Fibroblast of lung (primary cell): ENCODE results near the gene HELB. TPM values are rescaled to one million over a fixed set of nuclear protein-coding genes. Genes with fewer than 3 reads are reported as not detected.
A peak's percentile ranks its signal among the peaks of the same experiment; 100 is the strongest.

ENCODE experiments used
- DNase-seq, 2 donors: peaks; one replicate each; pipeline versions ENCODE4 v3.0.0 to v3.0.0-alpha.2; 2010; ENCODE audit warnings: low read depth in 2 of 2
- H2AFZ ChIP-seq: 2 replicates; pipeline ENCODE4 v1.5.1; 2012; ENCODE audit warnings: low read length, control low read depth, inconsistent platforms
- H3K27ac ChIP-seq: 2 replicates; pipeline ENCODE4 v1.5.1; 2011; ENCODE audit warnings: low read length, control low read depth; ENCODE audit not compliant: insufficient read depth
- H3K27me3 ChIP-seq: 2 replicates; pipeline ENCODE4 v1.5.1; 2011; ENCODE audit warnings: mild to moderate bottlenecking, low read length; ENCODE audit not compliant: control insufficient read depth, insufficient read depth
- H3K36me3 ChIP-seq: 2 replicates; pipeline ENCODE4 v1.5.1; 2011; ENCODE audit warnings: low read length; ENCODE audit not compliant: control insufficient read depth, insufficient read depth
- H3K4me1 ChIP-seq: 2 replicates; pipeline ENCODE4 v1.5.1; 2011; ENCODE audit warnings: low read length; ENCODE audit not compliant: control insufficient read depth, insufficient read depth; ENCODE audit errors: extremely low read depth
- H3K4me2 ChIP-seq: 2 replicates; pipeline ENCODE4 v1.5.1; 2011; ENCODE audit warnings: low read length, control low read depth; ENCODE audit not compliant: insufficient read depth; ENCODE audit errors: extremely low read depth
- H3K4me3 ChIP-seq, 4 experiments: fragments of 200-600 bp in 1 of 4; sonication (generic) in 1 of 4; replicated peaks in 1 of 4; 2 replicates each; pipeline ENCODE4 v1.5.1; 2011 to 2016; ENCODE audit warnings: low read length in 4 of 4, low read depth in 3 of 4, mild to moderate bottlenecking in 3 of 4, control low read depth in 2 of 4, inconsistent platforms in 1 of 4, mixed read lengths in 1 of 4; ENCODE audit not compliant: insufficient read depth in 1 of 4; ENCODE audit errors: control extremely low read depth in 1 of 4
- H3K79me2 ChIP-seq: 2 replicates; pipeline ENCODE4 v1.5.1; 2012; ENCODE audit warnings: mild to moderate bottlenecking, low read length, inconsistent platforms; ENCODE audit not compliant: control insufficient read depth, insufficient read depth
- H3K9ac ChIP-seq: 2 replicates; pipeline ENCODE4 v1.5.1; 2011; ENCODE audit warnings: mild to moderate bottlenecking, low read length, control low read depth; ENCODE audit not compliant: insufficient read depth
- H3K9me3 ChIP-seq: 2 replicates; pipeline ENCODE4 v1.5.1; 2012; ENCODE audit warnings: low read depth, low read length; ENCODE audit not compliant: control insufficient read depth, insufficient read depth
- H4K20me1 ChIP-seq: 2 replicates; pipeline ENCODE4 v1.5.1; 2011; ENCODE audit warnings: low read length; ENCODE audit not compliant: control insufficient read depth, insufficient read depth; ENCODE audit errors: extremely low read depth
- CTCF ChIP-seq, 2 donors: IDR thresholded peaks in 1 of 2; conservative IDR thresholded peaks in 1 of 2; 1 replicate in 1 of 2; 2 replicates in 1 of 2; pipeline ENCODE4 v1.5.1; 2011 to 2012; ENCODE audit warnings: low read length in 2 of 2, control low read depth in 1 of 2, inconsistent platforms in 1 of 2, low read depth in 1 of 2, mild to moderate bottlenecking in 1 of 2
- EZH2 ChIP-seq: IDR thresholded peaks from 2 replicates; pipeline ENCODE4 v1.5.1; 2012; ENCODE audit warnings: low read length, control low read depth, mild to moderate bottlenecking; ENCODE audit errors: missing control alignments
- polyA plus RNA-seq, 2 donors: library from polyadenylated mRNA; depleted of rRNA in 1 of 2; stranded (reverse) in 1 of 2; unstranded in 1 of 2; fragments of >200 nt; gene quantifications; 2 replicates each; pipeline ENCODE4 v1.2.1, GENCODE V29; 2011 to 2012; ENCODE audit warnings: missing spikeins in 1 of 2
- total RNA-seq: library from RNA; depleted of rRNA; stranded (reverse); fragments of >200 nt; gene quantifications from 2 replicates; pipeline ENCODE4 v1.2.1, GENCODE V29; 2014

HELB gene
- total and polyA plus RNA-seq, 2 donors (not counting 1 experiment from before 2014, with no cell fraction given): 1.2 to 3.1 TPM

- H2AFZ ChIP-seq: no peak overlapping the region
- H3K36me3 ChIP-seq: no peaks in the 10 kb centered on the region
- no peak for DNase-seq
- no peaks in the 10 kb centered on the region for H3K27me3 ChIP-seq
- no peak for TF ChIP-seq CTCF (conservative IDR thresholded peaks at IDR 0.05 in 1 of 2, IDR thresholded peaks at IDR 0.05 in 1 of 2; ENCODE audit: low read depth in 1 of 2, low read length in 2 of 2)
- TF ChIP-seq EZH2: no peak
- no peaks in the 10 kb centered on the region for H3K79me2 ChIP-seq
- H3K9ac ChIP-seq: no peak overlapping the region
- no peak overlapping the region for H3K27ac ChIP-seq
- no peak overlapping the region for H3K4me3 ChIP-seq
- no peaks in the 10 kb centered on the region for H3K9me3 ChIP-seq
- H4K20me1 ChIP-seq: no peaks in the 10 kb centered on the region
- no peak overlapping the region for H3K4me2 ChIP-seq
- H3K4me1 ChIP-seq: no peaks in the 10 kb centered on the region
Observed at GRCh38 chr12:66337381-66338010, 35.2 kb downstream of the HELB start.

GRCh38 chr12:66340131-66340530 is 37.8 kb downstream of the HELB start:
- Histone ChIP-seq H3K9me3 (no peaks in the 10 kb centered on the region), H2AFZ (no peak overlapping the region), H3K27ac (no peak overlapping the region), H3K79me2 (no peaks in the 10 kb centered on the region), H3K4me1 (no peaks in the 10 kb centered on the region), H3K4me2 (no peak overlapping the region), H3K4me3 (no peak overlapping the region), H3K36me3 (no peaks in the 10 kb centered on the region), H3K9ac (no peak overlapping the region), H4K20me1 (no peaks in the 10 kb centered on the region), H3K27me3 (no peaks in the 10 kb centered on the region)
- DNase-seq: peak; percentile 19
- no peak for TF ChIP-seq CTCF (conservative IDR thresholded peaks at IDR 0.05 in 1 of 2, IDR thresholded peaks at IDR 0.05 in 1 of 2; ENCODE audit: low read depth in 1 of 2, low read length in 2 of 2)
- TF ChIP-seq EZH2: no peak

- H3K4me1 ChIP-seq: no peaks in the 10 kb centered on the region
- H3K79me2 ChIP-seq: no peaks in the 10 kb centered on the region
- DNase-seq: no peak
- no peaks in the 10 kb centered on the region for H3K36me3 ChIP-seq
- H3K9ac ChIP-seq: no peak overlapping the region
- H3K4me2 ChIP-seq: no peak overlapping the region
- no peaks in the 10 kb centered on the region for H4K20me1 ChIP-seq
- TF ChIP-seq CTCF (conservative IDR thresholded peaks at IDR 0.05 in 1 of 2, IDR thresholded peaks at IDR 0.05 in 1 of 2; ENCODE audit: low read depth in 1 of 2, low read length in 2 of 2): no peak
- TF ChIP-seq EZH2: no peak
- no peak overlapping the region for H3K27ac ChIP-seq
- no peaks in the 10 kb centered on the region for H3K27me3 ChIP-seq
- no peak overlapping the region for H3K4me3 ChIP-seq
- H2AFZ ChIP-seq: no peak overlapping the region
- H3K9me3 ChIP-seq: no peaks in the 10 kb centered on the region
Observed at GRCh38 chr12:66341126-66341525, 38.8 kb downstream of the HELB start.
